ENCODE results near the gene CYFIP2.

Gene CYFIP2

GRCh38 chr5:157306692-157307471, 41.0 kb downstream of the CYFIP2 start:
- Histone ChIP-seq H3K4me3 (ENCODE audit: low read depth, low read length) (no peak overlapping the region), H3K27me3 (ENCODE audit: insufficient read depth, low read depth, severe bottlenecking) (no peaks in the 10 kb centered on the region), H3K36me3 (peaks cover 28% of the 10 kb centered on the region), H3K9me3 (ENCODE audit: severe bottlenecking) (no peaks in the 10 kb centered on the region), H3K27ac (no peak overlapping the region)
- no peak for DNase-seq
- no peak for TF ChIP-seq CTCF (IDR thresholded peaks at IDR 0.05; ENCODE audit: low read depth, low read length)

DNA sequence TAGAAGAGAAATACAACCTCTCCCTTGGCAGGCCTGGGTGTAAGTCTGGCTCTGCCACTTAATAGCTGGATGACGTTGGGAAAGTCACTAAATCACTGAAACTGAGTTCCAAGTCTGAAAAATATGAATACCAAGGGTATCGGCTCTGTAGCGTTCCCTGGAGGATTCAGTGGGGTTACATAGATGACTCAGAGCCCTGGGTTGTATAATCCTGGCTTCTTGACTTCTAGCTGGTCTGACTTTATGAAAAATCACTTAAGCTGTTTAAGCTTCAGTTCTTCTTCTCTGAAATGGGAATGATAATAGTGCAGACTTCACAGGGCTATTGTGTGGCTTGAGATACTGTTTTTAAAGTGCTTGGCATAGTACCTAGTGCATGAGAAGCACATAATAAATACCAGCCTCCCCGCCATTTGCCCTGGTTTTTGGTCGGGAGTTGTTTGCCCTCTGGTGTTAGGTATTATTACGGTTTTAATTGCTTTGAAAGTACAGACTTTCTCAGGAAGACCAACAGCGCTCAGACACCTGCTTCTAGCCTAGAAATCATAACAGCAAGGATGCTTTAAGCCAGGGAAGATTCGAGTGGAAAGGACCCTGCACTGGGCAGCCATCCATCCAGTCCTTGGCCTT, 43.0 kb downstream of the CYFIP2 start:
- Histone ChIP-seq H3K36me3 (peaks cover 8% of the 10 kb centered on the region), H3K27ac (no peak overlapping the region), H3K27me3 (ENCODE audit: insufficient read depth, low read depth, severe bottlenecking) (no peaks in the 10 kb centered on the region), H3K9me3 (ENCODE audit: severe bottlenecking) (no peaks in the 10 kb centered on the region), H3K4me3 (ENCODE audit: low read depth, low read length) (no peak overlapping the region)
- DNase-seq: no peak
- TF ChIP-seq CTCF (IDR thresholded peaks at IDR 0.05; ENCODE audit: low read depth, low read length): no peak

DNA sequence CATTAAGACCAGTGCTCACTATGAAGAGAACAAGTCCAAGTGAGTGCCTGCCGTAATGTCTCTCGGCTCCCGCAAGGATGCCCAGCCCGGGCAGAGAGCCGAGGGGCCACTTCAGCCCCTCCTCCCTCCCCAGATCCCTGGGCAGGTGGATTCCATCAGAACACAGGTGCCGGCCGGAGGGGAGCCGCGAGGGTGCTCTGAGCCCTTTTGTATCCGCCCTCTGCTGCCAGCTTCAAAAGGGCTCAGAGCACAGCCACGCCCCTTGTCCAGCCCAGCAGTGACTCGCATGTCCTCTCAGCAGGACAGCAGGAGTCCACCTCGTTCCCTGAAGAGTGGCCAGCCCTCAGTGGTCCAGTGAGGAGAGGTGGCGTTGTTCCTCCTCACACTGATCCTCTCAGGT, 43.9 kb downstream of the CYFIP2 start:
- peak; percentile 14 for DNase-seq
- Histone ChIP-seq H3K36me3 (peaks cover 5% of the 10 kb centered on the region), H3K9me3 (ENCODE audit: severe bottlenecking) (no peaks in the 10 kb centered on the region), H3K27ac (no peak overlapping the region), H3K4me3 (ENCODE audit: low read depth, low read length) (no peak overlapping the region), H3K27me3 (ENCODE audit: insufficient read depth, low read depth, severe bottlenecking) (no peaks in the 10 kb centered on the region)
- no peak for TF ChIP-seq CTCF (IDR thresholded peaks at IDR 0.05; ENCODE audit: low read depth, low read length)

DNA sequence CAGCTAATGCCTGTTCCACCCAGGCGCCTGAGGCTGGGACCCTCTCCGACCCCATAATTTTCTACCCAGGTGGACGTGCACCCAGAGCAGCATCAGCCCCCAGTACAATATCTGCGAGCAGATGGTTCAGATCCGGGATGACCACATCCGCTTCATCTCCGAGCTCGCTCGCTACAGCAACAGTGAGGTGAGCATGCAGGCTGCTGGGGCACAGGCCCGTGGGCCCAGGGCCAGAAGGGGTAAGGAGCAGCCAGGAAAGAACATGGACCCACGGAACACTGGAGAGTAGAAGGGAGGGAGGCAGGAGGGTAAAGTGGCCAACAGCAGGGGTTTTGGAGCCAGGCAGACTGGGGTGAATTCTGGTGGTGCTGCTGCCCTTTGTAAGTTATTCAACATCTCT, 45.7 kb downstream of the CYFIP2 start:
- H3K27me3 ChIP-seq (ENCODE audit: insufficient read depth, low read depth, severe bottlenecking): no peaks in the 10 kb centered on the region
- H3K27ac ChIP-seq: no peak overlapping the region
- no peaks in the 10 kb centered on the region for H3K9me3 ChIP-seq (ENCODE audit: severe bottlenecking)
- H3K4me3 ChIP-seq (ENCODE audit: low read depth, low read length): no peak overlapping the region
- peaks cover 5% of the 10 kb centered on the region for H3K36me3 ChIP-seq
- no peak for DNase-seq
- TF ChIP-seq CTCF (IDR thresholded peaks at IDR 0.05; ENCODE audit: low read depth, low read length): no peak

GRCh38 chr5:157312492-157312891, 46.6 kb downstream of the CYFIP2 start:
- Histone ChIP-seq H3K27me3 (ENCODE audit: insufficient read depth, low read depth, severe bottlenecking) (no peaks in the 10 kb centered on the region), H3K4me3 (ENCODE audit: low read depth, low read length) (no peak overlapping the region), H3K36me3 (peaks cover 5% of the 10 kb centered on the region), H3K9me3 (ENCODE audit: severe bottlenecking) (no peaks in the 10 kb centered on the region), H3K27ac (no peak overlapping the region)
- DNase-seq: peak; percentile 60
- TF ChIP-seq CTCF (IDR thresholded peaks at IDR 0.05; ENCODE audit: low read depth, low read length): peak; percentile 85
